ENCODE measurements around the gene TFDP1. TPM values are rescaled to one million over a fixed set of nuclear protein-coding genes. Genes with fewer than 3 reads are reported as not detected.

Gene TFDP1
- total RNA-seq, 2 experiments from 2014 or later: 159 to 175 TPM

DNA sequence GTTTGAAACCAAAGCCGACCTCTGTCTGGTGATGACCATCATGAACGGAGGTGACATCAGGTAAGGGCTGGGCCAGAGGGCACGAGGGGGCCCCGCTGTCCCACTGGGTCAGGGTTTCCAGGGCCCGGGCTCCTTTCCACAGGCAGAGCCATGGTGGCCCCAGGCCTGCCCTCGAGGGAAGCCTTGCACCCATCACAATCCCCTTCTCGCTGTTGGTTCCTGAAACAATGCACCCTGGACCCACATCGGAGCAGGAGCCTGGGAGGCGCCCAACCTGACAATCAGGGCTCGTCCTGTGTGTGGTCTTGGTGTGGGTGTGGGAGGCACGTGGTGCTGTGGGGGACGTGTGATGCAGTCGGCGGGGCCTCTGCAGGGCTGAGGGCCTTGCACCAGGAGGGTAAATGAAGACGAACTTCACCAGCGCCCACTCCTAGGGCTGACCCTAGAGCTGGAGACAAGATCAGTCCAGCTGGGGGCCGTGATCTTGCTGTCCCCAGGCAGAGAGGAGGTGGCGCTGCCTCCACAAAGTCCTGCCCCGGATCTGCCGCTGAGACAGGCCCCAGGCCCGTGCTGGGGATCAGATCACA, 85.3 kb downstream of the TFDP1 start:
- H3K9me3 Mint-ChIP-seq (ENCODE audit: low read depth): peaks cover 3% of the 10 kb centered on the region
- peaks cover 3% of the 10 kb centered on the region for H3K4me1 Mint-ChIP-seq
- no peaks in the 10 kb centered on the region for H3K36me3 Mint-ChIP-seq (ENCODE audit: low read depth)
- DNase-seq: peak; percentile 1
- intact Hi-C loops (cut with DNase I, micrococcal nuclease): no loop called here
- no peak overlapping the region for H3K4me3 Mint-ChIP-seq
- ChIA-PET CTCF (no interaction called here), POLR2A (no interaction called here)
- no peak overlapping the region for H3K27ac Mint-ChIP-seq
- no peak for ATAC-seq
- H3K27me3 Mint-ChIP-seq: no peaks in the 10 kb centered on the region

DNA sequence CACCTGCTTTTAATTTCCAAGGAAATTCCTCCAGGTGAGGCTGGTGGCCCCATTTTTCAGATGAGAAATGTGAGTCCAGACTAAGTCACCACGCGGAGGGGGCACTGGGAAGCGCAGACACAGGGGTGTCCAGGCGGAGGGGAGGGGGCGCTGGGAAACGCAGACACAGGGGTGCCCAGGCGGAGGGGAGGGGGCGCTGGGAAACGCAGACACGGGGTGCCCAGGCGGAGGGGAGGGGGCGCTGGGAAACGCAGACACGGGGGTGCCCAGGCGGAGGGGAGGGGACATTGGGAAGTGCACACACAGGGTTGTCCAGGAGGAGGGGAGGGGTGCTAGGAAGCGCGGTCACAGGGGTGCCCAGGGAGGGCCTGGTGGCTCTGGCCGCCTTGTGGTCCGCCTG, 86.0 kb downstream of the TFDP1 start:
- intact Hi-C loops (cut with DNase I, micrococcal nuclease): no loop called here
- H3K27me3 Mint-ChIP-seq: no peaks in the 10 kb centered on the region
- ATAC-seq (no peak), DNase-seq (peak; percentile 2)
- no peaks in the 10 kb centered on the region for H3K36me3 Mint-ChIP-seq (ENCODE audit: low read depth)
- ChIA-PET CTCF (no interaction called here), POLR2A (no interaction called here)
- H3K27ac Mint-ChIP-seq: no peak overlapping the region
- H3K9me3 Mint-ChIP-seq (ENCODE audit: low read depth): peaks cover 3% of the 10 kb centered on the region
- peaks cover 3% of the 10 kb centered on the region for H3K4me1 Mint-ChIP-seq
- H3K4me3 Mint-ChIP-seq: no peak overlapping the region

DNA sequence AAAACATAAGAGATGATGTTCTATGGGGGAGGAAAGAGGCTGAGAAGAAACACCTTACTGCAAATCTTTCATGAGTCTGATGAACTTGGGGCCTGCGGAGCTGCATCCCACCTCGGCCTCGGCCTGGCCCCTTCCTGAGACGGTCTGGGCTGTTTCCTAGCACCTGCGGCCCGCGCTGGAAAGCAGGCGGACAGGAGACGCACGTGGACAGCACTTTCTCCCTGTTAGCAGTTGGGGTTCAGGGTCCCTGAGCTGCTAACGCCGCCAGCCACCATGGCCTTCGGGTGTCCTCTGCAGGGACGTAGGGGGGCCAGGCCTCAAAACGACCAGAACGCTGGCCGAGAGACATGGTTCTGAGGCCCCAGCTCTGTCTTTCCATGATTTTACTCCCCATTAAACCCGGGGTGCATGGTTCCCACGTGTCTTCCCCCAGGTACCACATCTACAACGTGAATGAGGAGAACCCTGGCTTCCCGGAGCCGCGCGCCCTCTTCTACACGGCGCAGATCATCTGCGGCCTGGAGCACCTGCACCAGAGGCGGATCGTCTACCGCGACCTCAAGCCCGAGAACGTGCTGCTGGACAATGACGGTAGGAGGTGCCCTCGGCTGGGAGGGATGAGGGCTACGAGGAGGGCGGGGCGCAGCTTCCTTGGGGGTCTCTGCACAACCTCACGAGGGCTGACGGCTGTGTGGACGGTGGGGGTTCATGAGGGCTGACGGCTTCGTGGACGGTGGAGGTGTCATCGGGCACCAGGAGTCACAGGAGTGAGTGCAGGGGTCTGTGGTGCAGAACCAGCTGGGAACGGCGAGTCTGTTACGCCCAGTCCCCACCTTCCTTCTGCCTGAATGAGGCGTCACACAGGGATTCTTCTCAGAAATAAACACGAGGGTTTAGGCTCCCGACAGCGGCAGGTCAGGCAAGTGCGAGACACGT, 86.8 kb downstream of the TFDP1 start:
- peak; percentile 9 for DNase-seq
- ChIA-PET CTCF (no interaction called here), POLR2A (no interaction called here)
- intact Hi-C loops (cut with DNase I, micrococcal nuclease): no loop called here
- Mint-ChIP-seq H3K27me3 (no peaks in the 10 kb centered on the region), H3K4me1 (peaks cover 3% of the 10 kb centered on the region), H3K9me3 (ENCODE audit: low read depth) (peaks cover 3% of the 10 kb centered on the region), H3K36me3 (ENCODE audit: low read depth) (no peaks in the 10 kb centered on the region), H3K27ac (no peak overlapping the region), H3K4me3 (no peak overlapping the region)
- no peak for ATAC-seq

DNA sequence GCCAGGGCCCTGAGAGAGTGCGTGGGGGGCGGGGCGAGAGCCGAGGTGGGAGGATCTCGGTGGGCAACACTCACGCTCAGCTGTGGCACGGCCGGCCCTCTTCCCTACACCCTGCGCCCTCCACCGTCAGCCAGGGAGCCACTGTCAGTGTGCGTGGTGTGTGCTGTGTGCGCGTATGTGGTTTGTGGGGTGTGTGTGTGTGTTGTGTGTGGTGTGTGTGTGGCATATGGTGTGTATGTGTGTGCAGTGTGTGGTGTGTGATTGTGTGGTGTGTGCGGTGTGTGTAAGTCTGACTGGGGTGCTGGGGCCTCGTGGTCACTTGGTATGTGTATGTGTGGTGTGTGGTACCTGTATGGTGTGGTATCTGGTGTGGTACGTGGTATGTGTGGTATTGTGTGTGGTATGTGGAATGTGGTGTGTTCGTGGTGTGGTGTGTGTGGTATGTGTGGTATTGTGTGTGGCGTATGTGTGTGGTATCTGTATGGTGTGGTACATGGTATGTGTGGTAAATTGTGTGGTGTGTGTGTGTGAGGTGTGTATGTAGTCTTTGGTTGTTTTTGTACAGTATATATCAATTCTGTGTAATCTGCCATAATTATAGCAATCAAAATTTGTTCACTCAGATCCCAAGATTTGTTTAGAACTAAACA, 87.6 kb downstream of the TFDP1 start:
- ATAC-seq: no peak
- H3K4me3 Mint-ChIP-seq: peak overlapping the region; percentile 2
- intact Hi-C loops (cut with DNase I, micrococcal nuclease): no loop called here
- peaks cover 3% of the 10 kb centered on the region for H3K9me3 Mint-ChIP-seq (ENCODE audit: low read depth)
- peaks cover 3% of the 10 kb centered on the region for H3K4me1 Mint-ChIP-seq
- no peaks in the 10 kb centered on the region for H3K36me3 Mint-ChIP-seq (ENCODE audit: low read depth)
- peak; percentile 4 for DNase-seq
- peak overlapping the region; percentile 5 for H3K27ac Mint-ChIP-seq
- ChIA-PET CTCF (no interaction called here), POLR2A (no interaction called here)
- no peaks in the 10 kb centered on the region for H3K27me3 Mint-ChIP-seq

Other genes with a start within 250 kb of the TFDP1 start
- gene GRTP1, start 220.6 kb upstream of the TFDP1 start, total RNA-seq: 1 to 10 TPM; 1.6 to 2.1 TPM
- gene ADPRHL1, start 131.3 kb upstream of the TFDP1 start, total RNA-seq: under 1 TPM; 0.25 to 0.49 TPM
- gene DCUN1D2, start 94.0 kb upstream of the TFDP1 start, total RNA-seq: 10 to 100 TPM; 12.1 to 15.3 TPM
- not detected for gene ATP4B, start 73.4 kb downstream of the TFDP1 start, total RNA-seq
- under 1 TPM; 0.16 to 0.21 TPM for gene GRK1, start 82.5 kb downstream of the TFDP1 start, total RNA-seq
- 1 to 10 TPM in 1 of 2 experiments, under 1 TPM in 1; 0.74 to 1.3 TPM for gene TMEM255B, start 174.5 kb downstream of the TFDP1 start, total RNA-seq